Fibroblast of lung (primary cell): ENCODE results near the gene RALGPS2.

Source experiments
- EZH2 ChIP-seq: IDR thresholded peaks from 2 replicates; pipeline ENCODE4 v1.5.1; 2012; ENCODE audit warnings: low read length, control low read depth, mild to moderate bottlenecking; ENCODE audit errors: missing control alignments
- TF ChIP-seq, protein P1 (sequence below), 2 donors: IDR thresholded peaks in 1 of 2; conservative IDR thresholded peaks in 1 of 2; 1 replicate in 1 of 2; 2 replicates in 1 of 2; pipeline ENCODE4 v1.5.1; 2011 to 2012; ENCODE audit warnings: low read length in 2 of 2, control low read depth in 1 of 2, inconsistent platforms in 1 of 2, low read depth in 1 of 2, mild to moderate bottlenecking in 1 of 2

DNA sequence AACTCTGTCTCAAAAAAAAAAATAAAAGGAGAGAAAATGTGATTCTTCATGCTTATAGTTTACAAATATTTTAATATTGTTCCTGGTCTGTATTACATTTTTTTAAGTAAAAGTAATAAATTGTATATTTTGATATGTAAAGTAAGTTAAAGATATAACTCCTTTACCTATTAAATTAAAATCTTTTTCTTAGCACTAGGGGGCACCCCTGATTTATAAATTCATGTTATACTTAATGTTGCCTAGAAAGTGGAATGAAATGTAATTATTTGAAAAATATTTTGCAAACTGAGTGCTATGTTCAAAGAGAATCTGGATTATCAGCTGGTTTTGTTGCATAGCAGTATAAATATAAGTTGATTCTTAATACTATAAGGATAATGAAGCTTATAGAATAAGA lies 49.2 kb downstream of the RALGPS2 start:
- TF ChIP-seq, protein P1, sequence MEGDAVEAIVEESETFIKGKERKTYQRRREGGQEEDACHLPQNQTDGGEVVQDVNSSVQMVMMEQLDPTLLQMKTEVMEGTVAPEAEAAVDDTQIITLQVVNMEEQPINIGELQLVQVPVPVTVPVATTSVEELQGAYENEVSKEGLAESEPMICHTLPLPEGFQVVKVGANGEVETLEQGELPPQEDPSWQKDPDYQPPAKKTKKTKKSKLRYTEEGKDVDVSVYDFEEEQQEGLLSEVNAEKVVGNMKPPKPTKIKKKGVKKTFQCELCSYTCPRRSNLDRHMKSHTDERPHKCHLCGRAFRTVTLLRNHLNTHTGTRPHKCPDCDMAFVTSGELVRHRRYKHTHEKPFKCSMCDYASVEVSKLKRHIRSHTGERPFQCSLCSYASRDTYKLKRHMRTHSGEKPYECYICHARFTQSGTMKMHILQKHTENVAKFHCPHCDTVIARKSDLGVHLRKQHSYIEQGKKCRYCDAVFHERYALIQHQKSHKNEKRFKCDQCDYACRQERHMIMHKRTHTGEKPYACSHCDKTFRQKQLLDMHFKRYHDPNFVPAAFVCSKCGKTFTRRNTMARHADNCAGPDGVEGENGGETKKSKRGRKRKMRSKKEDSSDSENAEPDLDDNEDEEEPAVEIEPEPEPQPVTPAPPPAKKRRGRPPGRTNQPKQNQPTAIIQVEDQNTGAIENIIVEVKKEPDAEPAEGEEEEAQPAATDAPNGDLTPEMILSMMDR (conservative IDR thresholded peaks at IDR 0.05 in 1 of 2, IDR thresholded peaks at IDR 0.05 in 1 of 2; ENCODE audit: low read depth in 1 of 2, low read length in 2 of 2), result no peak
- no peak for TF ChIP-seq EZH2
